Stimulated activated naive CD8-positive, alpha-beta T cell treated with anti-CD3 and anti-CD28 coated beads, Interleukin-15, amount 100 ng/mL, for 72 hours (primary cell): Measurements from ENCODE around the gene HOXC5.

Source experiments
- ATAC-seq: fragments of 150-1000 bp; cut with Tn5 transposase; 2 replicates; pipeline ENCODE4 v1.10.0; 2021; ENCODE audit warnings: mild to moderate bottlenecking, moderate library complexity
- DNase-seq, 2 donors: peaks; one replicate each; pipeline ENCODE4 v3.0.0; 2021 to 2022
- H3K27ac Mint-ChIP-seq, 2 donors: one replicate each; pipeline ENCODE4 v1.8.0; 2022; ENCODE audit warnings: mild to moderate bottlenecking in 2 of 2, mixed read lengths in 2 of 2, moderate library complexity in 2 of 2
- H3K27me3 Mint-ChIP-seq: one replicate; pipeline ENCODE4 v1.8.0; 2022; ENCODE audit warnings: mixed read lengths
- H3K4me1 Mint-ChIP-seq: one replicate; pipeline ENCODE4 v1.8.0; 2022; ENCODE audit warnings: mild to moderate bottlenecking, mixed read lengths
- H3K4me3 Mint-ChIP-seq, 2 donors: one replicate each; pipeline ENCODE4 v1.8.0; 2022; ENCODE audit warnings: mild to moderate bottlenecking in 2 of 2, mixed read lengths in 2 of 2, moderate library complexity in 1 of 2
- H3K9me3 Mint-ChIP-seq, 2 donors: one replicate each; pipeline ENCODE4 v1.8.0; 2022; ENCODE audit warnings: mixed read lengths in 2 of 2

HOXC5 gene

GRCh38 chr12:54032627-54033100 lies at the start of gene HOXC5:
HOXC5 (plus strand) TSS chr12:54033050; CDS start chr12:54033123, 73 bp downstream.
- Mint-ChIP-seq H3K4me1 (peaks cover 53% of the 10 kb centered on the region), H3K27me3 (peaks cover 100% of the 10 kb centered on the region), H3K4me3 (peak within 1 kb of the TSS; percentile 81 to 83), H3K27ac (peak within 1 kb of the TSS in 1 of 2 donors; percentile 85), H3K9me3 (no peaks in the 10 kb centered on the region)
- DNase-seq (peak; percentile 58 to 66), ATAC-seq (peak; percentile 31)

GRCh38 chr12:53983568-53983949 lies 49.3 kb upstream of the HOXC5 start:
- Mint-ChIP-seq H3K4me3 (no peak overlapping the region), H3K27me3 (peaks cover 100% of the 10 kb centered on the region), H3K4me1 (peaks cover 52% of the 10 kb centered on the region), H3K9me3 (no peaks in the 10 kb centered on the region), H3K27ac (peak overlapping the region in 1 of 2 donors; percentile 29)
- DNase-seq (no peak), ATAC-seq (no peak)

GRCh38 chr12:53983950-53984572 lies 48.8 kb upstream of the HOXC5 start:
- H3K9me3 Mint-ChIP-seq = no peaks in the 10 kb centered on the region
- peaks cover 57% of the 10 kb centered on the region for H3K4me1 Mint-ChIP-seq
- no peak for DNase-seq
- no peak for ATAC-seq
- H3K4me3 Mint-ChIP-seq = no peak overlapping the region
- peaks cover 100% of the 10 kb centered on the region for H3K27me3 Mint-ChIP-seq
- peak overlapping the region in 1 of 2 donors; percentile 29 for H3K27ac Mint-ChIP-seq

GRCh38 chr12:53984901-53985691 lies 47.8 kb upstream of the HOXC5 start, which contains the start of gene HOXC10:
HOXC10 (plus strand) TSS chr12:53985146; CDS start chr12:53985260, 114 bp downstream.
- Mint-ChIP-seq H3K27ac (no peak within 1 kb of the TSS), H3K9me3 (no peaks in the 10 kb centered on the region), H3K27me3 (peaks cover 100% of the 10 kb centered on the region), H3K4me1 (peaks cover 66% of the 10 kb centered on the region), H3K4me3 (peak within 1 kb of the TSS; percentile 67 to 79)
- DNase-seq (peak; percentile 86 to 89), ATAC-seq (peak; percentile 75)

- Mint-ChIP-seq H3K27ac (no peak overlapping the region), H3K27me3 (peaks cover 100% of the 10 kb centered on the region), H3K4me3 (peak overlapping the region; percentile 67 to 79), H3K4me1 (peaks cover 66% of the 10 kb centered on the region), H3K9me3 (no peaks in the 10 kb centered on the region)
- DNase-seq = no peak
- no peak for ATAC-seq
Observed at GRCh38 chr12:53985692-53985993, 47.2 kb upstream of the HOXC5 start.

GRCh38 chr12:53985994-53986685 lies 46.7 kb upstream of the HOXC5 start:
- H3K4me3 Mint-ChIP-seq = peak overlapping the region; percentile 67 to 79
- peaks cover 67% of the 10 kb centered on the region for H3K4me1 Mint-ChIP-seq
- peak overlapping the region in 1 of 2 donors; percentile 68 for H3K27ac Mint-ChIP-seq
- H3K27me3 Mint-ChIP-seq = peaks cover 100% of the 10 kb centered on the region
- no peaks in the 10 kb centered on the region for H3K9me3 Mint-ChIP-seq
- ATAC-seq (peak; percentile 52), DNase-seq (peak in 1 of 2 donors; percentile 28)

GRCh38 chr12:53986686-53987483 lies 46.0 kb upstream of the HOXC5 start:
- no peak overlapping the region for H3K4me3 Mint-ChIP-seq
- H3K27me3 Mint-ChIP-seq = peaks cover 100% of the 10 kb centered on the region
- H3K27ac Mint-ChIP-seq = no peak overlapping the region
- no peak for ATAC-seq
- no peaks in the 10 kb centered on the region for H3K9me3 Mint-ChIP-seq
- peaks cover 71% of the 10 kb centered on the region for H3K4me1 Mint-ChIP-seq
- no peak for DNase-seq

GRCh38 chr12:53987787-53988230 lies 45.0 kb upstream of the HOXC5 start:
- Mint-ChIP-seq H3K27ac (no peak overlapping the region), H3K9me3 (no peaks in the 10 kb centered on the region), H3K27me3 (peaks cover 100% of the 10 kb centered on the region), H3K4me1 (peaks cover 79% of the 10 kb centered on the region), H3K4me3 (no peak overlapping the region)
- ATAC-seq (no peak), DNase-seq (no peak)

GRCh38 chr12:53988541-53989226 lies 44.2 kb upstream of the HOXC5 start:
- DNase-seq = no peak
- H3K4me3 Mint-ChIP-seq = peak overlapping the region in 1 of 2 donors; percentile 24
- no peaks in the 10 kb centered on the region for H3K9me3 Mint-ChIP-seq
- H3K4me1 Mint-ChIP-seq = peaks cover 79% of the 10 kb centered on the region
- no peak overlapping the region for H3K27ac Mint-ChIP-seq
- peaks cover 100% of the 10 kb centered on the region for H3K27me3 Mint-ChIP-seq
- ATAC-seq = no peak

- H3K27ac Mint-ChIP-seq = no peak overlapping the region
- H3K27me3 Mint-ChIP-seq = peaks cover 100% of the 10 kb centered on the region
- DNase-seq (peak in 1 of 2 donors; percentile 35), ATAC-seq (peak; percentile 41)
- no peaks in the 10 kb centered on the region for H3K9me3 Mint-ChIP-seq
- H3K4me1 Mint-ChIP-seq = peaks cover 83% of the 10 kb centered on the region
- peak overlapping the region; percentile 24 to 46 for H3K4me3 Mint-ChIP-seq
Observed at GRCh38 chr12:53989227-53990113, 43.4 kb upstream of the HOXC5 start.

GRCh38 chr12:53990311-53991076 lies 42.4 kb upstream of the HOXC5 start:
- Mint-ChIP-seq H3K4me3 (peak overlapping the region in 1 of 2 donors; percentile 1), H3K27ac (no peak overlapping the region), H3K27me3 (peaks cover 100% of the 10 kb centered on the region), H3K4me1 (peaks cover 84% of the 10 kb centered on the region), H3K9me3 (no peaks in the 10 kb centered on the region)
- DNase-seq (no peak), ATAC-seq (no peak)

GRCh38 chr12:53991077-53991460 lies 41.8 kb upstream of the HOXC5 start:
- no peaks in the 10 kb centered on the region for H3K9me3 Mint-ChIP-seq
- no peak overlapping the region for H3K27ac Mint-ChIP-seq
- peaks cover 100% of the 10 kb centered on the region for H3K27me3 Mint-ChIP-seq
- H3K4me1 Mint-ChIP-seq = peaks cover 84% of the 10 kb centered on the region
- DNase-seq (no peak), ATAC-seq (no peak)
- H3K4me3 Mint-ChIP-seq = no peak overlapping the region

- peaks cover 100% of the 10 kb centered on the region for H3K27me3 Mint-ChIP-seq
- no peak overlapping the region for H3K27ac Mint-ChIP-seq
- peaks cover 84% of the 10 kb centered on the region for H3K4me1 Mint-ChIP-seq
- H3K9me3 Mint-ChIP-seq = no peaks in the 10 kb centered on the region
- ATAC-seq (no peak), DNase-seq (no peak)
- H3K4me3 Mint-ChIP-seq = no peak overlapping the region
Observed at GRCh38 chr12:53992377-53992889, 40.4 kb upstream of the HOXC5 start.
